Nephron (organoid): ENCODE results near the gene B4GALT7.
"Not testable (repeated sequence)": the region's sequence is repeated elsewhere in the genome, so short reads cannot be mapped to it uniquely, and the experiment has no call there.

Experiments used
- H3K27ac Mint-ChIP-seq, 3 experiments: 2 replicates each; pipeline ENCODE4 v1.8.0; 2020; ENCODE audit warnings: mixed read lengths in 3 of 3, mild to moderate bottlenecking in 2 of 3, moderate library complexity in 1 of 3
- H3K27me3 Mint-ChIP-seq: 2 replicates; pipeline ENCODE4 v1.8.0; 2021; ENCODE audit warnings: low read depth, mild to moderate bottlenecking, moderate library complexity, mixed read lengths
- H3K36me3 Mint-ChIP-seq: 2 replicates; pipeline ENCODE4 v1.8.0; 2020; ENCODE audit warnings: low read depth, mixed read lengths
- H3K4me1 Mint-ChIP-seq: 2 replicates; pipeline ENCODE4 v1.8.0; 2020; ENCODE audit warnings: mixed read lengths
- H3K4me3 Mint-ChIP-seq, 3 experiments: 2 replicates each; pipeline ENCODE4 v1.8.0; 2020; ENCODE audit warnings: mild to moderate bottlenecking in 3 of 3, mixed read lengths in 3 of 3, moderate library complexity in 2 of 3
- H3K9me3 Mint-ChIP-seq: 2 replicates; pipeline ENCODE4 v1.8.0; 2020; ENCODE audit warnings: mixed read lengths
- CTCF ChIP-seq, 3 experiments: fragments of 200-600 bp; sonication (generic); IDR thresholded peaks; one replicate each; pipeline ENCODE4 v1.5.0; 2021; ENCODE audit warnings: antibody characterized with exemption in 3 of 3; ENCODE audit not compliant: unreplicated experiment in 3 of 3

The B4GALT7 gene

GRCh38 chr5:177612215-177612673 lies 12.3 kb downstream of the B4GALT7 start:
- no peaks in the 10 kb centered on the region for H3K4me1 Mint-ChIP-seq
- no peak for TF ChIP-seq CTCF (IDR thresholded peaks at IDR 0.05; ENCODE audit: unreplicated experiment in 3 of 3)
- no peaks in the 10 kb centered on the region for H3K27me3 Mint-ChIP-seq
- peaks cover 9% of the 10 kb centered on the region for H3K36me3 Mint-ChIP-seq
- H3K4me3 Mint-ChIP-seq, result no peak overlapping the region
- no peaks in the 10 kb centered on the region for H3K9me3 Mint-ChIP-seq
- no peak overlapping the region for H3K27ac Mint-ChIP-seq

GRCh38 chr5:177620560-177620959 lies 20.6 kb downstream of the B4GALT7 start:
- Mint-ChIP-seq H3K4me3 (no peak overlapping the region), H3K4me1 (no peaks in the 10 kb centered on the region), H3K27me3 (no peaks in the 10 kb centered on the region), H3K27ac (no peak overlapping the region), H3K36me3 (peaks cover 77% of the 10 kb centered on the region), H3K9me3 (peaks cover 14% of the 10 kb centered on the region)
- TF ChIP-seq CTCF (IDR thresholded peaks at IDR 0.05; ENCODE audit: unreplicated experiment in 3 of 3), result no peak

- H3K27me3 Mint-ChIP-seq, H3K27ac Mint-ChIP-seq, H3K4me3 Mint-ChIP-seq, H3K9me3 Mint-ChIP-seq, H3K4me1 Mint-ChIP-seq: not testable (repeated sequence)
- H3K36me3 Mint-ChIP-seq, result peaks cover 64% of the 10 kb centered on the region
These were observed 24.2 kb downstream of the B4GALT7 start for GRCh38 chr5:177624172-177624571.

GRCh38 chr5:177630186-177630585 lies 30.3 kb downstream of the B4GALT7 start:
- H3K9me3 Mint-ChIP-seq, H3K4me3 Mint-ChIP-seq, H3K27ac Mint-ChIP-seq, H3K27me3 Mint-ChIP-seq, H3K4me1 Mint-ChIP-seq: not testable (repeated sequence)
- peaks cover 29% of the 10 kb centered on the region for H3K36me3 Mint-ChIP-seq

GRCh38 chr5:177634912-177635311 lies 35.0 kb downstream of the B4GALT7 start:
- H3K27me3 Mint-ChIP-seq, H3K4me3 Mint-ChIP-seq, H3K4me1 Mint-ChIP-seq, H3K27ac Mint-ChIP-seq: not testable (repeated sequence)
- peaks cover 37% of the 10 kb centered on the region for H3K36me3 Mint-ChIP-seq
- peaks cover 29% of the 10 kb centered on the region for H3K9me3 Mint-ChIP-seq

- not testable (repeated sequence) for H3K27me3 Mint-ChIP-seq, H3K4me1 Mint-ChIP-seq, H3K27ac Mint-ChIP-seq, H3K4me3 Mint-ChIP-seq
- peaks cover 11% of the 10 kb centered on the region for H3K9me3 Mint-ChIP-seq
- H3K36me3 Mint-ChIP-seq, result peaks cover 41% of the 10 kb centered on the region
These were observed 45.5 kb downstream of the B4GALT7 start for GRCh38 chr5:177645462-177645861.

GRCh38 chr5:177651235-177651634 lies 51.3 kb downstream of the B4GALT7 start:
- not testable (repeated sequence) for H3K27me3 Mint-ChIP-seq, H3K4me1 Mint-ChIP-seq, H3K4me3 Mint-ChIP-seq, H3K9me3 Mint-ChIP-seq, H3K27ac Mint-ChIP-seq
- peaks cover 25% of the 10 kb centered on the region for H3K36me3 Mint-ChIP-seq

GRCh38 chr5:177657846-177658245 lies 57.9 kb downstream of the B4GALT7 start:
- not testable (repeated sequence) for H3K4me3 Mint-ChIP-seq, H3K27me3 Mint-ChIP-seq, H3K4me1 Mint-ChIP-seq, H3K27ac Mint-ChIP-seq
- H3K9me3 Mint-ChIP-seq, result peaks cover 21% of the 10 kb centered on the region
- H3K36me3 Mint-ChIP-seq, result peaks cover 17% of the 10 kb centered on the region

- not testable (repeated sequence) for H3K4me1 Mint-ChIP-seq, H3K27me3 Mint-ChIP-seq, H3K27ac Mint-ChIP-seq, H3K4me3 Mint-ChIP-seq
- peaks cover 21% of the 10 kb centered on the region for H3K9me3 Mint-ChIP-seq
- H3K36me3 Mint-ChIP-seq, result peaks cover 17% of the 10 kb centered on the region
These were observed 58.6 kb downstream of the B4GALT7 start for GRCh38 chr5:177658542-177658941.
